K562 (cell line): ENCODE measurements around the gene TMEM245. TPM values are rescaled to one million over a fixed set of nuclear protein-coding genes. Genes with fewer than 3 reads are reported as not detected.
A peak's percentile ranks its signal among the peaks of the same experiment; 100 is the strongest.

Experiments used
- ATAC-seq: fragments of 200-7000 bp; cut with Tn5 transposase; 3 replicates; pipeline ENCODE4 v1.9.1; 2020; ENCODE audit warnings: moderate library complexity
- BruUV-seq: library from RNA; stranded (reverse); fragments of 400-500 nt; replicated peaks from 2 replicates; lab custom pipeline; 2021; lab: Mats Ljungman, UMichigan
- CTCF ChIA-PET: fragments of 300-600 bp; formaldehyde crosslinking; extraction: SDS; loops from one replicate; lab custom pipeline; 2021; ENCODE audit warnings: low intra/inter-chr PET ratio; lab: Yijun Ruan, JAX
- POLR2A ChIA-PET: fragments of 300-600, 350-650 bp; sonication (Branson Sonifier 250); formaldehyde crosslinking; extraction: SDS; loops from one replicate; lab custom pipeline; 2021; ENCODE audit warnings: antibody characterized with exemption, inconsistent platforms; lab: Yijun Ruan, JAX
- DNase-seq, 4 experiments: peaks; one replicate each; pipeline versions ENCODE4 v3.0.0 to v3.0.0-alpha.2; 2011 to 2018; ENCODE audit warnings: low spot score in 3 of 4, mixed read lengths in 3 of 4; ENCODE audit errors: extremely low read depth in 1 of 4
- FAIRE-seq: peaks from 2 replicates; lab custom pipeline; 2011; peaks lifted over from hg19 to GRCh38; lab: Jason Lieb, UNC
- H2AFZ ChIP-seq: 2 replicates; pipeline ENCODE4 v1.6.0; 2011; ENCODE audit warnings: low read depth, low read length, control low read depth, inconsistent platforms
- H3K27ac ChIP-seq: fragments of 200-600 bp; 3 replicates; pipeline ENCODE4 v1.8.0; 2011; ENCODE audit warnings: low read depth, mild to moderate bottlenecking, control low read depth, inconsistent platforms, low read length, moderate library complexity, mixed read lengths; ENCODE audit errors: extremely low read depth
- H3K27me3 ChIP-seq, 2 experiments: fragments of 300-600 bp in 1 of 2; 2 replicates in 1 of 2; 3 replicates in 1 of 2; pipeline versions ENCODE4 v1.6.0 to v1.8.0; 2011; ENCODE audit warnings: inconsistent platforms in 2 of 2, low read length in 2 of 2, mild to moderate bottlenecking in 1 of 2, mixed read lengths in 1 of 2, moderate library complexity in 1 of 2; ENCODE audit not compliant: control insufficient read depth in 2 of 2, insufficient read depth in 2 of 2
- H3K36me3 ChIP-seq: fragments of 300-600 bp; 3 replicates; pipeline ENCODE4 v1.8.0; 2011; ENCODE audit warnings: mild to moderate bottlenecking, low read length, inconsistent platforms; ENCODE audit not compliant: control insufficient read depth, insufficient read depth
- H3K4me1 ChIP-seq, 2 experiments: fragments of 200-600 bp in 1 of 2; replicated peaks in 1 of 2; 2 replicates in 1 of 2; 3 replicates in 1 of 2; pipeline versions ENCODE4 v1.5.1 to v1.8.0; 2011; ENCODE audit warnings: inconsistent platforms in 2 of 2, low read length in 2 of 2, mild to moderate bottlenecking in 1 of 2, mixed read lengths in 1 of 2, moderate library complexity in 1 of 2; ENCODE audit not compliant: control insufficient read depth in 2 of 2, insufficient read depth in 2 of 2
- H3K4me2 ChIP-seq: 2 replicates; pipeline ENCODE4 v1.6.1; 2011; ENCODE audit warnings: low read length, control low read depth, inconsistent platforms, mixed read lengths; ENCODE audit not compliant: insufficient read depth
- H3K4me3 ChIP-seq: fragments of 200-600 bp; sonication (generic), shearing (Covaris generic); 2 replicates; pipeline ENCODE4 v1.5.1; 2016; ENCODE audit warnings: control low read depth, inconsistent platforms
- H3K79me2 ChIP-seq: fragments of 200-600 bp; 3 replicates; pipeline ENCODE4 v1.8.0; 2011; ENCODE audit warnings: low read length, inconsistent platforms; ENCODE audit not compliant: control insufficient read depth, insufficient read depth
- H3K9ac ChIP-seq, 2 experiments: 2 replicates each; pipeline versions ENCODE4 v1.6.0 to v1.6.1; 2011; ENCODE audit warnings: low read depth in 2 of 2, low read length in 2 of 2, control low read depth in 1 of 2, inconsistent platforms in 1 of 2, mild to moderate bottlenecking in 1 of 2, mixed read lengths in 1 of 2; ENCODE audit not compliant: insufficient read depth in 1 of 2
- H3K9me1 ChIP-seq: one replicate; pipeline ENCODE4 v1.6.0; 2011; ENCODE audit warnings: inconsistent platforms, mild to moderate bottlenecking, low read length, moderate library complexity; ENCODE audit not compliant: control insufficient read depth, insufficient read depth
- H3K9me3 ChIP-seq: replicated peaks from 2 replicates; pipeline ENCODE4 v1.5.1; 2011; ENCODE audit warnings: low read depth, low read length, inconsistent platforms; ENCODE audit not compliant: control insufficient read depth, insufficient read depth
- H4K20me1 ChIP-seq: replicated peaks from 2 replicates; pipeline ENCODE4 v1.6.1; 2011; ENCODE audit warnings: low read length, inconsistent platforms, mixed read lengths; ENCODE audit not compliant: control insufficient read depth, insufficient read depth
- AFF4 ChIP-seq: sonication (generic); formaldehyde crosslinking; IDR thresholded peaks from 2 replicates; pipeline ENCODE4 v1.8.0; 2023; ENCODE audit warnings: mild to moderate bottlenecking, missing genetic modification reagents
- BRD4 ChIP-seq: fragments of 200-600 bp; sonication (generic); IDR thresholded peaks from 2 replicates; pipeline ENCODE4 v1.6.1; 2017; ENCODE audit warnings: inconsistent platforms
- CAMTA2 ChIP-seq: fragments of 250-450 bp; sonication (Bioruptor Pico); conservative IDR thresholded peaks from 2 replicates; pipeline ENCODE4 v1.5.1; 2022
- ERF ChIP-seq: fragments of 450-650 bp; formaldehyde crosslinking; IDR thresholded peaks from 2 replicates; pipeline ENCODE4 v1.4.0; 2020; ENCODE audit warnings: mild to moderate bottlenecking, mixed read lengths
- GTF2F1 ChIP-seq: IDR thresholded peaks from 2 replicates; pipeline ENCODE4 v1.6.1; 2011; ENCODE audit warnings: low read depth, low read length, improper control_type of control experiment
- HNRNPK ChIP-seq: fragments of 200-400 bp; formaldehyde crosslinking; IDR thresholded peaks from one replicate; pipeline ENCODE4 v1.6.1; 2018; ENCODE audit warnings: mild to moderate bottlenecking, low read depth, low read length; ENCODE audit not compliant: poor library complexity, severe bottlenecking
- KAT8 ChIP-seq: fragments of 450-650 bp; IDR thresholded peaks from 2 replicates; pipeline ENCODE4 v1.6.1; 2016; ENCODE audit warnings: low read depth, mild to moderate bottlenecking
- NFIX ChIP-seq: fragments of 250-450 bp; sonication (Bioruptor Pico); IDR thresholded peaks from 2 replicates; pipeline ENCODE4 v1.4.0; 2020; ENCODE audit warnings: low read depth, mild to moderate bottlenecking, moderate library complexity
- NR2C2 ChIP-seq, 2 experiments: fragments of 200-800 bp in 1 of 2; sonication (Bioruptor generic) in 1 of 2; sonication (generic) in 1 of 2; formaldehyde crosslinking in 1 of 2; IDR thresholded peaks; 2 replicates each; pipeline versions ENCODE4 v1.6.1 to v1.8.0; 2016 to 2022; ENCODE audit warnings: mild to moderate bottlenecking in 1 of 2, missing compliant biosample characterization in 1 of 2, missing genetic modification characterization in 1 of 2, missing genetic modification reagents in 1 of 2
- TEAD1 ChIP-seq, 2 experiments: fragments of 450-650 bp in 1 of 2; sonication (generic) in 1 of 2; formaldehyde crosslinking; IDR thresholded peaks; 2 replicates each; pipeline versions ENCODE4 v1.4.0 to v1.8.0; 2020 to 2022; ENCODE audit warnings: mild to moderate bottlenecking in 2 of 2, missing genetic modification reagents in 1 of 2
- THRB ChIP-seq: fragments of 450-650 bp; formaldehyde crosslinking; conservative IDR thresholded peaks from 2 replicates; pipeline ENCODE4 v1.4.0; 2022; ENCODE audit warnings: mild to moderate bottlenecking, missing genetic modification characterization
- VEZF1 ChIP-seq: fragments of 200-800 bp; sonication (Bioruptor generic); IDR thresholded peaks from 2 replicates; pipeline ENCODE4 v1.6.1; 2017; ENCODE audit warnings: missing genetic modification characterization, missing compliant biosample characterization
- ZEB2 ChIP-seq: fragments of 450-650 bp; IDR thresholded peaks from 2 replicates; pipeline ENCODE4 v1.6.1; 2016
- ZNF134 ChIP-seq: fragments of 250-450 bp; sonication (Bioruptor Pico); conservative IDR thresholded peaks from 2 replicates; pipeline ENCODE4 v1.4.0; 2020
- ZSCAN32 ChIP-seq: fragments of 450-650 bp; formaldehyde crosslinking; IDR thresholded peaks from 2 replicates; pipeline ENCODE4 v1.4.0; 2020; ENCODE audit warnings: mild to moderate bottlenecking, moderate library complexity
- WGBS: fragments of 100-300 bp; shearing (Covaris generic); methylation state at CpG from one replicate; pipeline ENCODE4 v1.1.6; 2016; ENCODE audit warnings: low coverage, mixed read lengths; ENCODE audit not compliant: insufficient coverage; ENCODE audit errors: missing lambda C conversion rate; 5-methylcytosine and 5-hydroxymethylcytosine counted together
- in situ Hi-C: fragments of 300-500 bp; cut with MboI; formaldehyde crosslinking; loops from 4 replicates; pipeline ENCODE4 v1.15.0; 2018; ENCODE audit warnings: inconsistent platforms, mixed read lengths
- intact Hi-C: fragments of 100-400 bp; cut with micrococcal nuclease; formaldehyde crosslinking; loops from 2 replicates; pipeline ENCODE4 v1.14.2; 2022
- polyA plus RNA-seq, 8 experiments: library from polyadenylated mRNA; depleted of rRNA in 4 of 8; stranded (reverse) in 5 of 8; unstranded in 3 of 8; fragments of >200 nt; fragmentation: Nextera tagmentation in 2 of 8; fragmentation: Illumina TruSeq in 1 of 8; extraction: Ambion mirVana in 2 of 8; extraction: Trizol in 1 of 8; gene quantifications; 2 replicates each; pipeline versions ENCODE4 v1.2.1 to v1.2.3, GENCODE V29; 2011 to 2014; ENCODE audit warnings: inconsistent platforms in 1 of 8, missing spikeins in 1 of 8
- total RNA-seq, 7 experiments: library from RNA; depleted of rRNA in 6 of 7; stranded (reverse); fragments of >200 nt in 6 of 7; fragmentation: Illumina TruSeq in 2 of 7; extraction: Trizol in 2 of 7; gene quantifications; 2 replicates each; pipeline versions ENCODE4 v1.2.1 to v1.2.3, GENCODE V29; 2011 to 2021; ENCODE audit warnings: low replicate concordance in 1 of 7

Gene TMEM245
- total and polyA plus RNA-seq, 9 of the 15 experiments (the other 6 are each of a cell fraction or from before 2014, with no cell fraction given) = 8.5 to 43.2 (median 24.3) TPM

GRCh38 chr9:109132567-109133021, 12.8 kb upstream of the TMEM245 start:
- Histone ChIP-seq H3K27ac (peak overlapping the region; percentile 63), H4K20me1 (no peaks in the 10 kb centered on the region), H3K4me3 (no peak overlapping the region), H3K9me3 (no peaks in the 10 kb centered on the region), H3K9me1 (no peaks in the 10 kb centered on the region), H3K36me3 (no peaks in the 10 kb centered on the region), H3K27me3 (no peaks in the 10 kb centered on the region), H3K9ac (peak overlapping the region in 1 of 2 experiments; percentile 40; a peak in 2 of 4 replicates), H3K4me2 (peak overlapping the region; percentile 74; the same call in 1 of the 2 replicates), H2AFZ (no peak overlapping the region; the same call in 1 of the 2 replicates), H3K4me1 (peaks cover 7 to 40% of the 10 kb centered on the region in 2 experiments; a peak in 4 of 5 replicates), H3K79me2 (no peaks in the 10 kb centered on the region)
- CTCF ChIA-PET = interaction anchor here (0.6 kb wide), 1 partner anchor 243 kb away, joined by 3 read pairs; no protein-coding TSS in a partner anchor
- POLR2A ChIA-PET = interaction anchor here (0.7 to 2.4 kb wide), 4 partner anchors 12 to 292 kb away, joined by 3 to 5 read pairs (median 4); partner anchors contain the start of gene TMEM245
- WGBS = 7% methylated on average over 2 of the region's 2 CpGs
- ATAC-seq = peak; percentile 78
- no TSS peak for BruUV-seq
- intact Hi-C loops (loop anchor here (1.0 to 5.0 kb wide), 2 partner anchors 8 to 120 kb away; partner anchors contain the start of gene CTNNAL1), in situ Hi-C loops (no loop called here)
- FAIRE-seq = peak; percentile 80
- DNase-seq = peak; percentile 35 to 71 (median 45)
- TF ChIP-seq AFF4 (CRISPR knock-in tag) (no peak), TEAD1 (CRISPR knock-in tag; IDR thresholded peaks at IDR 0.05) (no peak), HNRNPK (no peak), BRD4 (no peak), ZSCAN32 (CRISPR knock-in tag) (no peak), NFIX (CRISPR knock-in tag) (no peak), GTF2F1 (no peak), VEZF1 (CRISPR knock-in tag) (peak; percentile 31; the same call in 1 of the 2 replicates), THRB (CRISPR knock-in tag) (no peak), NR2C2 (CRISPR knock-in tag; IDR thresholded peaks at IDR 0.05) (no peak), NR2C2 (tag; IDR thresholded peaks at IDR 0.05) (peak; percentile 55), KAT8 (no peak), ZEB2 (no peak), CAMTA2 (CRISPR knock-in tag) (no peak), ERF (CRISPR knock-in tag) (no peak), ZNF134 (CRISPR knock-in tag) (no peak)
